Epithelial cell of proximal tubule (primary cell): ENCODE measurements around the gene FCHSD1. TPM values are rescaled to one million over a fixed set of nuclear protein-coding genes. Genes with fewer than 3 reads are reported as not detected.

Experiments
- DNase-seq: peaks from one replicate; pipeline ENCODE4 v3.0.0-alpha.2; 2011; ENCODE audit warnings: low read depth
- H3K4me3 ChIP-seq: 2 replicates; pipeline ENCODE4 v1.5.1; 2011; ENCODE audit warnings: low read depth, mild to moderate bottlenecking, low read length
- total RNA-seq: library from RNA; depleted of rRNA; stranded (reverse); fragments of >200 nt; gene quantifications from 2 replicates; pipeline ENCODE4 v1.2.3, GENCODE V29; 2015
- TF ChIP-seq, protein P1 (sequence below): conservative IDR thresholded peaks from 2 replicates; pipeline ENCODE4 v1.5.1; 2012; ENCODE audit warnings: low read depth, mild to moderate bottlenecking, low read length

The FCHSD1 gene
- total RNA-seq, 1 donor from 2014 or later = 43.1 TPM

DNA sequence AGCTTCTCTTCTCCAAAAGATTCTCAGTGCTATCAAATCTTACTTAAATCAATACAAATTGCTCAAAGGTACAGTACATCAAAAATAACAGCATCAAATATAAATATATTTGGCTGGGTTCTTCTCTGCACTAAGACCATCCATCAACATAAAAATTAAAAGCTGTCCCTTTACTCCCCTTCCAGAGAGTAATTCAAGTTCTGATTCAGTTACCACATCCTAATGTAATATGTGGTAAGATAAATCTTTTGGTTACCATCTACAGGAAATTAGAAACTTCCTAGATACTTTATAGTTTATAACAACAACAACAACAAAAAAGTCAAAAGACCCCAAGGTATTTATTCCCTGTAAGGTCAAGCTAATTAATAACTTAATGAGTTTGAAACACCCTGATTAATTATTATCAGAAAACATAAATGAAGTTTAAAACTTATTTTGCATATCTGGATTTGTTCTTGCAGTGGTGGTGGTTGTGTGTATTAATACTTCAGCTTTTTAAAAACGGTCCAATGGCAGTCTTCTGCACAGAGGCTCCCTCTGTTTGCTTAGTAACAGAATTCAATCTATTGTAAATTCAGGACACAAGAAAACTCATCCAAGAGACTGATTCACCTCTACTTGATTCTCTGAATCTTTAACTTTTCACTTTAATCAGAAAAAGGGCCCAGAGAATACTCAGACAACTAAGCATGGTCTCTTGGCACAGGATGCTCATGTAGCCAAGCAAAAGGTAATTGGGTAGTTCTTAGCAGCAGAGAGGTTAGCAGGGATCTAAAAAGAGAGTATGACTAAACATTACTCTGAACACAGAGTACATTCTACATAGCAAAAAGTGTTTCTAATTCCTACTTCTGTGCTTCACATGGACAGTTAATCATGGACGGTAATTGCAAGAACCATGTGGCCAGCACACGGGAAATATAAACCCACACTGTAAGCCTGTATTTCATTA, 52.5 kb downstream of the FCHSD1 start:
- TF ChIP-seq, protein P1, sequence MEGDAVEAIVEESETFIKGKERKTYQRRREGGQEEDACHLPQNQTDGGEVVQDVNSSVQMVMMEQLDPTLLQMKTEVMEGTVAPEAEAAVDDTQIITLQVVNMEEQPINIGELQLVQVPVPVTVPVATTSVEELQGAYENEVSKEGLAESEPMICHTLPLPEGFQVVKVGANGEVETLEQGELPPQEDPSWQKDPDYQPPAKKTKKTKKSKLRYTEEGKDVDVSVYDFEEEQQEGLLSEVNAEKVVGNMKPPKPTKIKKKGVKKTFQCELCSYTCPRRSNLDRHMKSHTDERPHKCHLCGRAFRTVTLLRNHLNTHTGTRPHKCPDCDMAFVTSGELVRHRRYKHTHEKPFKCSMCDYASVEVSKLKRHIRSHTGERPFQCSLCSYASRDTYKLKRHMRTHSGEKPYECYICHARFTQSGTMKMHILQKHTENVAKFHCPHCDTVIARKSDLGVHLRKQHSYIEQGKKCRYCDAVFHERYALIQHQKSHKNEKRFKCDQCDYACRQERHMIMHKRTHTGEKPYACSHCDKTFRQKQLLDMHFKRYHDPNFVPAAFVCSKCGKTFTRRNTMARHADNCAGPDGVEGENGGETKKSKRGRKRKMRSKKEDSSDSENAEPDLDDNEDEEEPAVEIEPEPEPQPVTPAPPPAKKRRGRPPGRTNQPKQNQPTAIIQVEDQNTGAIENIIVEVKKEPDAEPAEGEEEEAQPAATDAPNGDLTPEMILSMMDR = no peak
- H3K4me3 ChIP-seq = no peak overlapping the region
- DNase-seq = peak; percentile 56

DNA sequence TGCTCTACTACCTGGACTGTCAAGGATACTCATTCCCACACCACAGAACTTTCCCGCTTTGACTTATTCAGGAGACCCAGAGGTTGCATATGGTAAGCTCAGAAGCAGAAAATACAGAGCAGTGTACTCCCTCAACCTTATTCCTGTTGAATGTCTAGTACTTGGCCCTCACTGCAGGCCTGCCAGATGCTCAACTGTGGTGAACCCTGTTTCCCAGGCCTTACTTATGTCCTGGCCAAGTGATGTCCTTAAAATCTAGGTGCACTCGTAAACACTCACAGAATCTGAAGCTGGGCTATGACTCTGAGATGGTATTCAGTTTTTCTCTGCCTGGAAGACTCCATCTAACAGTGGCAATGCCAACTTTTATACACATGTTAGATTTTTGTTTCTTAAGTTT, 53.4 kb downstream of the FCHSD1 start:
- DNase-seq = no peak
- H3K4me3 ChIP-seq = no peak overlapping the region
- TF ChIP-seq, protein P1 = no peak

DNA sequence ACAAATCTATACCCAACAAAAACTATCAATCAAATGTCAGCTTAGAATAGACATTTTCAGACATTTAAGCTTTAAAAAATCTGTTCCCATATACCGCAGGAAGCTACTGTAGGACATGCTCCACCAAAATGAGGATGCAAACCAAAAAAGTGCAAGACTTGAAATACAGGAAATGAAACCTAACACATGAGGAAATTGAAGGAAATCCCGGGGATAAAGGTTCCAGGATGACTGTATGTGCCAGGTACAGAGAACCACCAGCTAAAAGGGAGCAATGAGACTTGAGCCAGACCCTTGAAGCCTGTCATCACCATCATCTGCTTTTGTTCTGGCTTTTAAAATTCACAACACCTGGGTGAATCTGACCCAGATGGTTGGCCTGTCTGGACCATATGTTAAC, 53.8 kb downstream of the FCHSD1 start:
- TF ChIP-seq, protein P1 = no peak
- no peak for DNase-seq
- H3K4me3 ChIP-seq = no peak overlapping the region

DNA sequence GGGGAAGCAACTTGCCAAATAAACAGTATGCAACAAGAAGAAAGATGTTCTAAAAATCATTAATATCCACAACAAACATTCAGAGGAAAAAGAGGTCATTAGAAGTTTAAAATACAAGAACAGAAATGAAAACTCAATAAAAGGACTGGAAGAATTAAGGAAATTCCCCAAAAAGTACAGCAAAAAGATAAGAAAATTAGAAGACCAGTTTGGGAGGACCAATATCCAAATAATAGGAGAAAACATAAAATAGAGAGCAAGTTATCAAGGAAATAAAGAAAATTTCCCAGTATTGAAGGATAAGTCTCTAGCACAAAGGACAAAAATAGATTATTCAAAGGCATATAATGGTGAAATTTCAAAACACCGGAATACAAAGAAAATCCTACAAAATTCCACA, 54.4 kb downstream of the FCHSD1 start:
- TF ChIP-seq, protein P1 = no peak
- no peak overlapping the region for H3K4me3 ChIP-seq
- no peak for DNase-seq

DNA sequence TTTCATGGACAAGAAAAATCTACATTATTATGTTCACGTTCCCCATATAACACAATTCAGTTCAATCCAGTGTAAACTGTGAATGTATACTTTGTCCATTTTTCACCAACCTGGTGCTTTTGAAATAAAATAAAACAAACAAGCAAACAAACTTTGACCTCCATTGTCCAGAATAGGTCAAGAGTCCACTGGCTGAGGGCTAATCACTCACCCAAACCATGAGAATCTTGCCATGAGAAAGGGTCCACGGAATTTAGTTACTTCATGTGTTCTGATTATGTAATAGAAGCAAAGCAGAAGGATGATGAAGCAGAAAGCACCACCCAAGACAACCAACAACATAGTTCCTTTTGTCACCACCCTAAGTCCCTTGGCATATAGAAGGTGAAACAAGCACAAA, 61.1 kb downstream of the FCHSD1 start:
- TF ChIP-seq, protein P1 = no peak
- DNase-seq = no peak

More for the DNA sequence above, 61.1 kb downstream of the FCHSD1 start:
- no peak overlapping the region for H3K4me3 ChIP-seq

Other genes starting within 250 kb of the FCHSD1 start
- gene PCDHGA9, start 248.6 kb downstream of the FCHSD1 start, total RNA-seq = 1.1 and 1.9 TPM in 2 replicates
- gene PCDHGB6, start 243.4 kb downstream of the FCHSD1 start, total RNA-seq = 1.4 and 3.4 TPM in 2 replicates
- 0.58 and 1.9 TPM in 2 replicates for gene PCDHGA10, start 238.4 kb downstream of the FCHSD1 start, total RNA-seq
- gene PCDHGB7, start 233.7 kb downstream of the FCHSD1 start, total RNA-seq = 0.65 and 2.8 TPM in 2 replicates
- gene PCDHGA11, start 230.4 kb downstream of the FCHSD1 start, total RNA-seq = 2.6 and 2.7 TPM in 2 replicates
- gene PCDHGA12, start 220.9 kb downstream of the FCHSD1 start, total RNA-seq = 1.8 and 1.9 TPM in 2 replicates
- 9.8 and 23.2 TPM in 2 replicates for gene PCDHGC3, start 175.5 kb downstream of the FCHSD1 start, total RNA-seq
- 0.07 and 0.46 TPM in 2 replicates for gene PCDHGC4, start 166.4 kb downstream of the FCHSD1 start, total RNA-seq
- 0.06 TPM in 1 of 2 replicates, not detected in the other for gene PCDHGC5, start 162.3 kb downstream of the FCHSD1 start, total RNA-seq
- gene DIAPH1, start 32.4 kb downstream of the FCHSD1 start, total RNA-seq = 94.0 and 101 TPM in 2 replicates
- gene HDAC3, start 14.6 kb downstream of the FCHSD1 start, total RNA-seq = 55.2 and 64.8 TPM in 2 replicates
- 3.3 and 10.3 TPM in 2 replicates for gene RELL2, start 14.4 kb downstream of the FCHSD1 start, total RNA-seq
- gene ARAP3, start 30.8 kb upstream of the FCHSD1 start, total RNA-seq = 7.1 and 11.3 TPM in 2 replicates
- gene PCDH1, start 227.0 kb upstream of the FCHSD1 start, total RNA-seq = 9.6 and 17.4 TPM in 2 replicates